OCI-M2 (cell line): ENCODE data around the gene HYLS1.

ENCODE experiments used
- DNase-seq: peaks from one replicate; lab custom pipeline; 2025; ENCODE audit not compliant: unreplicated experiment; lab: John Stamatoyannopoulos, UW

Gene HYLS1

GRCh38 chr11:125948278-125949051 is 61.0 kb downstream of the HYLS1 start:
- no peak for DNase-seq

GRCh38 chr11:125949271-125950177 is 62.1 kb downstream of the HYLS1 start:
- DNase-seq: no peak

- no peak for DNase-seq
These were observed 62.7 kb downstream of the HYLS1 start for GRCh38 chr11:125950178-125950490.
